HG02623 (cell line): ENCODE measurements around the gene MGAT4B.

Experiments used
- ATAC-seq: cut with Tn5 transposase; IDR thresholded peaks from one replicate; pipeline ENCODE4 v1.9.1; 2021; ENCODE audit warnings: moderate library complexity; ENCODE audit not compliant: unreplicated experiment

Gene MGAT4B

DNA sequence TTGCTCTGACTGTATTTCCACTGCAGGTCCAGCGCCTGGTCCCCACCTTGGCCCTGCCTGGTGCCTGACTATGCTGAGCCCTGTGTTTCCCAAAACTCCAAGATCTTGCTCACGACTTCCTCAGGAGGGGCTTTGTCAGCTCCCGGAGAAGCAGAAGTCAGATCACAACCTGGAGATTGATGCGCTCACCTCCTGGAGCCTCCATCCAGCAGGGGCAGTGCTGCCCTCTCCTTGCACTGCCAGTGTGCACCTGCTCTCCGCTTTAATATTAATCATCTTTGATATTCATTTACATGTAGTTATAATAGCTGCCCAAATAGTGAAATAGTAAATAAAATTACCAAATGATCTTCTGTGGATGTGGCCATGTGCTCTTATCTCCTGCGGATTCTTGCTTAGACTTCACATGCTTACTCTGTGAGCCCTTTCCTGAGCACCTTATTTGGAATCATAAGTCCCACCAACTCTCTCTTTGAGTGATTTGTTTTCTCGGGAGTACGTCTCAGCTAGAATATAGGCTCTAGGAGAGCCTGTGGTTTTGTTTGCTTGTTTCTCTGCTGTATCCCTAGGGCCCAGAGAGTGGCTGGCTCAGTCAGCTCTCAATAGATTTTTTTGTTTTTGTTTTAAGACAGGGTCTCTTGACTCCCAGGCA lies 56.7 kb downstream of the MGAT4B start:
- ATAC-seq: no peak

DNA sequence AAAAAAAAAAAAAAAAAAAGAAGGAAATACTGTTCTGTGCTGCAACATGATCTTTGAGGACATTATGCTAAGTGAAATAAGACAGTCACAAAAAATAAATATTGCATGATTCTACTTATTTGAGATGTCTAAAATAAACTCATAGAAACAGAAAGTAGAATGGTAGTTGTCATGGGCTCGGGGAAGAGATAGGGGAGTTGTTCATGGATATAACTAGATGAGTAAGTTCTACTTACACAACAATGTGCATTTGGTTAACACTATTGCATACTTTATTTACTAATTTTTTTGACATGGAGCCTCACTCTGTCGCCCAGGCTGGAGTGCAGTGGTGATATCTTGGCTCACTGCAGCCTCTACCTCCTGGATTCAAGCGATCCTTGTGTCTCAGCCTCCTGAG lies 58.9 kb downstream of the MGAT4B start:
- no peak for ATAC-seq
